GM18520 (cell line): Measurements from ENCODE around the gene CAPS2.

ENCODE experiments used
- ATAC-seq: cut with Tn5 transposase; IDR thresholded peaks from one replicate; pipeline ENCODE4 v1.9.1; 2021; ENCODE audit not compliant: unreplicated experiment

Gene CAPS2

DNA sequence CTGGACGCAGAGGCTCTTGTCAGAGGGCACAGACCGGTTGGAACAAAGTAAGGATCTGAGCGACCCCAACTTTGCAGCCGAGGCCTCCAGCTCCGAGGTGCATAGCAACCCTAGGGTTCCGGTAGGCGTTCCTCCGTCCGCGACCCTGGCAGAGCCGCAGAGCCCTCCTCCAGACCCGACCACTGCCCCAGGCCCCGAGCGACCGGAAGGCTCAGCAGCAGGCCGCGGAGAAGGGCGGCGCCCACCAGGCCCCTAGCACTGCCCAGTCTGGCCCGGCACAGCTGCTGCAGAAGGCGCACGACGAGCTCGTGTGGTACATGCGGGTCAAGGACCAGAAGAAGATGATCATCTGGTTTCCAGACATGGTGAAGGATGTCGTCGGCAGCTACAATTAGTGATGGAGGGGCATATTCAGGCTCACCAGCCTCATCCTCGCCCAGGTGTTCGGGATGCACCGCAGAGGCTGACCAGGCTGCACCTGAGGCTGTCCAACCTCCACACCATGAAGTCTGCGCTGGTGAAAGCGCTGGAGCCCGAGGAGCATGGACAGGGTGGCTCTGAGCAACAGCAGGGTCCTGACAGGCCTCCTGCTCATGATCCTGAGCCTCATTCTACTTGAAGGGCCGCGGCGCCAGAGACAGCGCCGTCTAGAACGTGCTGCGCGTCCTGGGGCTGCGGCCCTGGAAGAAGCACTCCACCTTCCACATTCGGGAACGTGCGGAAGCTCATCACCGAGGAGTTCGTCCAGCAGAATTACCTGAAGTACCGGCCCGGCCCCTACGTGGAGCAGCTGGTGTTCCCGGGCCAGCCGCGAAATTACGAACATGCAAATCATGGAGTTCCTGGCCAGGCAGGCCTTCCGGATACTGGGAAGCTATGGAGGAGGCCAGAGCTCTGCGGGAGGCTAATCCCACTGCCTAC is 24.5 kb downstream of the CAPS2 start:
- no peak for ATAC-seq

- no peak for ATAC-seq
Measured at GRCh38 chr12:75302781-75303180, 27.3 kb downstream of the CAPS2 start.

- no peak for ATAC-seq
Measured at GRCh38 chr12:75302225-75302624, 27.9 kb downstream of the CAPS2 start.

DNA sequence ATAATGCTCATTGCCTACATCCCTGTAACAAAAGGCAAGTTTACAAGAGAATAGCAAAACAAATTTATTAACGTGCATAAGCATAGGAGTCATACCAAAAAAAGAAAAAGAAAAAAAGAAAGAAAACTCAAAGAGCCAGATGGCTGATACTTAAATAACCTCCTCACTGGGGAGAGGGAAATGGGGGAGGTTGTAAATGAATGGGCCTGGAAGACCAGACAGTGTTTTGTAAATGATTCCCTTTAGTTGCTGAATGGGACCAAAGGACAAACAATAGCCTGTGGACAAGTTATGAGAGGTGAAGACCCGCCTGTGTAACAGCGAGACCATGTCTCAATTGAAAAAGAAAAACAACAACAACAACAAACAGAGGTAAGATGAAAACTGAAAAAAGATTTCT is 35.3 kb downstream of the CAPS2 start:
- no peak for ATAC-seq

- no peak for ATAC-seq
Measured at GRCh38 chr12:75294336-75294735, 35.8 kb downstream of the CAPS2 start.

GRCh38 chr12:75291014-75291413 is 39.1 kb downstream of the CAPS2 start:
- ATAC-seq: no peak

DNA sequence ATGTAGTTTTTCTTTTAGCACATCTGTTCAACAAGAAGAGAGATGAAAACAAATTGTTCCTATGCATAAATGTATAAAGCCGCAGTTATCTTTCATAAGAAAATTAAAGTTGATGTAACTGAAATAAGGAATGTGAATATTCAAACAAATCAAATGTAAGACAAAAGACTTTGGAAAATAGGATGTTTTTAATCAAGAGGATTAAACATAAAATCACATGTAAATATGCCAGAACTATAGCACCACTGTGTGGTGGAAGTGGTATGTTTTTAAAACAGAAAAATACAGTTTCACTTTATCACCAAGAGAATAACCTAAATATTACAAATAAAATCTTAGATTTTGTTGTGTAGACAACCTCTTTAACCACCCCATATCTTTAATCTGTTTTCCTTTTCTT is 40.4 kb downstream of the CAPS2 start:
- no peak for ATAC-seq

GRCh38 chr12:75288860-75289259 is 41.3 kb downstream of the CAPS2 start:
- no peak for ATAC-seq

- no peak for ATAC-seq
Measured at GRCh38 chr12:75275702-75276101, 54.4 kb downstream of the CAPS2 start.

GRCh38 chr12:75271576-75271975 is 58.5 kb downstream of the CAPS2 start:
- ATAC-seq: no peak

GRCh38 chr12:75270157-75270556 is 60.0 kb downstream of the CAPS2 start:
- ATAC-seq: no peak

GRCh38 chr12:75269209-75269608 is 60.9 kb downstream of the CAPS2 start:
- no peak for ATAC-seq

DNA sequence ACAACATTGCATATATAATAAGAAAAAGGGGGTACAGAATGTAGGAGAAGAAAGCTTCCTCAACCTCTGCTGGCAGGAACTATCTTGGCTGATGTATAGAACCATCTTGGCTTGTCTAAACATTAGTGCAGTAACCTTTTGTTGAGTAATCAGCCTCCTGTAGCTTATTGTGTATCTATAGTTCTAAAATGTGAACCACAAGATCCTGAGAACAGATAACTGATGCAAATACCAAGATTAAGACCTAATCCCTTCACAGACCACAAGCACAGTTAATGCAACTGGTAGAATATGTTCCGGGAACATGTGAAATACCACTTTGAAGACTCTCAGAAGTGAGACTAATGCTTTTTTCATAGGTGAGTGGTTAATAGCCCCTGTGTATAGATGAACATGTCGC is 69.8 kb downstream of the CAPS2 start:
- ATAC-seq: no peak

GRCh38 chr12:75259143-75259542 is 71.0 kb downstream of the CAPS2 start:
- no peak for ATAC-seq

- ATAC-seq: no peak
Measured at GRCh38 chr12:75257510-75257909, 72.6 kb downstream of the CAPS2 start.

- no peak for ATAC-seq
Measured at GRCh38 chr12:75245108-75245507, 85.0 kb downstream of the CAPS2 start.

DNA sequence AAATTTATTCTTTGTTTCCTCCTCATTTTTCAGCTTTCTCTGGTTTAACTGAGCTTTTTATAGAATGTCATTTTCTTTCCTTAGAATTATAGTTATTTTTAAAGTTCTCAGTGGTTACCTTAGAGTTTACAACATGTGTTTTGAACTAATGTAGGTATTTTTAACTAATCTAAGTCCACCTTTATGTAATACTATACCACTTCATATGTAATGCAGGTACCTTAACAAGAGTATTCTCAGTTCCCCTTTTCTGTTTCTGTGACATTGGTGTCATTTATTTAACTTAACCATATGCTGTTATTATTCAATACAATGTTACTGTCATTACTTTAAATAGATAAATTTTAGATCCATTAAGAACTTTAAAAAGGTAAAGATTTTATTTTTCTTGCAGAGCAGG is 90.1 kb downstream of the CAPS2 start:
- ATAC-seq: no peak

DNA sequence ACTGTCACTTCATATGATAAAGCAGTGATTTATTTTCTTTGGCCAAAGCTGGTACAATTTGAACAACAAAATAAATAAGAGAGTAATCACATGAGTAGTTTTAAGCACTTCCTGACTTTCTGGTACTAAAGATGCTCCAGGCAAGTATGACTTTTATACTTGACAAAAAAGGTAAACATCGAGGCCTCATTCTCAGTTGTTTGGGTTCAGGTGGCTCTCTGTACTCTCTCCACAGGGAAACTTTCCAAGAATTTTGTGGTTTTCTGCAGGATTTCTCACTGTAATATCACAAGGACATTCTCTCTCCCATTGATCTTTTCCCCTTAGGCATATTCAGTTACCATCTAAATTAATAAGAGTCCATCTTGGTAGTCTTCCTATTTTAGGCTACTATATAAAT is 93.9 kb downstream of the CAPS2 start:
- no peak for ATAC-seq

DNA sequence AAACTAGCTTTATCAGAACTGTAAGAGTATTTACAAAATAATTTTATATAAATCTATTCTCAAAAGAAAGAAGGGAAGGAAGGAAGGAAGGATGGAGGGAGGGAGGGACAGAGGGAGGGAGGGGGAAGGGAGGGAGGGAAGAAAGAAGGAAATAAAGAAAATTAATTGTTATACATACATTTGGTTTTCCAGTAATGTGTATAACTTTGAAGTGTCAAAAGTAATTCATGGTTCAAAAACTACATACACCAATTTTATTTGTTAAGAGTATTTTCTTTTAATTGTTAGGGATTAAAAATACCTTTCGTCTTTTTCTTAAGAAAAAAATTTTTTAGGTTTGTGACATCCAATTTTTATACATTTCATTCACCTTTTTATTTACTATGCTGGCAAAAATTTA is 103.0 kb downstream of the CAPS2 start:
- ATAC-seq: no peak
